22Rv1 (cell line): ENCODE data around the gene DDX42.

Source experiments
- H3K27ac ChIP-seq: fragments of 450-650 bp; 2 replicates; pipeline ENCODE4 v1.5.1; 2017
- ZFX ChIP-seq: fragments of 450-650 bp; IDR thresholded peaks from 2 replicates; pipeline ENCODE4 v1.6.1; 2017; ENCODE audit warnings: antibody characterized with exemption, borderline replicate concordance
- TF ChIP-seq, protein P1 (sequence below): fragments of 450-650 bp; IDR thresholded peaks from 2 replicates; pipeline ENCODE4 v1.5.1; 2017; ENCODE audit warnings: mild to moderate bottlenecking

The DDX42 gene

DNA sequence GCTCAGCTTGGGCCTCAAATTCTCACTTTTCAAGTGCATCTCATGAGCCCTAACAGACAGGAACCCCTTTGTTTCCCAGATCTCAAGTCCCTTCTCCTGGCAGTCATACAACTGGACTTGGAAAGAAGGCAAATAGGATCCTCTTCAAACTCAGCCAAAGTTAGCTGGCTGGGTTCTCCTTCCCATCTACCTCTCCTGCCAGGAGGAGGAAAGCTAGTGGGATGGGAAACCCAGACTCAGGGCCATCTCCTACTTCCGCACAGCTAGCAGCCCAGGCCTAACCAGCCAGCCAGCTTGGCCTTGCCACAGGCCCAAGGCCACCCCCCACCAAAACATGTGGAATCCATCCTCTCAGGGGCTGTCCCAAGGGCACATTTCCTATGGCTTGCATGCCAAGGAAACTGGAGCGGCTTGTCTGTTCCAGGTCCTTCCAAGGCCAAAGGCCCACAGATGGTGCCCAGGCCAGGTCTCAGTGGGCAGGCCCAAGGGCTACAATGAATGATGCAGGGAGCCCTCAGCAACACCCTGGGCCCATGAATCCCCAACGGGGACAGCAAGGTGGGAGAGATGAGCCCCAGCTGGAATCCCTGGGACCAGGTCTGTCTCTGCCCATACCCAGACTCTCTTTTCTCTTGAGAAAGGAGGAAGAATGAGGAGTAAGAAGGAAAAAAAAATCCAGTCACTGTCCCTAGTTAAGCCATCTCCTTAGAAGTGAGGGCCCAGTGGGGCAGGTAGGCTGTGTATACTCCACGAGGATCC, 66.8 kb downstream of the DDX42 start:
- peak overlapping the region; percentile 96 for H3K27ac ChIP-seq
- no peak for TF ChIP-seq ZFX
- TF ChIP-seq, protein P1, sequence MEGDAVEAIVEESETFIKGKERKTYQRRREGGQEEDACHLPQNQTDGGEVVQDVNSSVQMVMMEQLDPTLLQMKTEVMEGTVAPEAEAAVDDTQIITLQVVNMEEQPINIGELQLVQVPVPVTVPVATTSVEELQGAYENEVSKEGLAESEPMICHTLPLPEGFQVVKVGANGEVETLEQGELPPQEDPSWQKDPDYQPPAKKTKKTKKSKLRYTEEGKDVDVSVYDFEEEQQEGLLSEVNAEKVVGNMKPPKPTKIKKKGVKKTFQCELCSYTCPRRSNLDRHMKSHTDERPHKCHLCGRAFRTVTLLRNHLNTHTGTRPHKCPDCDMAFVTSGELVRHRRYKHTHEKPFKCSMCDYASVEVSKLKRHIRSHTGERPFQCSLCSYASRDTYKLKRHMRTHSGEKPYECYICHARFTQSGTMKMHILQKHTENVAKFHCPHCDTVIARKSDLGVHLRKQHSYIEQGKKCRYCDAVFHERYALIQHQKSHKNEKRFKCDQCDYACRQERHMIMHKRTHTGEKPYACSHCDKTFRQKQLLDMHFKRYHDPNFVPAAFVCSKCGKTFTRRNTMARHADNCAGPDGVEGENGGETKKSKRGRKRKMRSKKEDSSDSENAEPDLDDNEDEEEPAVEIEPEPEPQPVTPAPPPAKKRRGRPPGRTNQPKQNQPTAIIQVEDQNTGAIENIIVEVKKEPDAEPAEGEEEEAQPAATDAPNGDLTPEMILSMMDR, result no peak

DNA sequence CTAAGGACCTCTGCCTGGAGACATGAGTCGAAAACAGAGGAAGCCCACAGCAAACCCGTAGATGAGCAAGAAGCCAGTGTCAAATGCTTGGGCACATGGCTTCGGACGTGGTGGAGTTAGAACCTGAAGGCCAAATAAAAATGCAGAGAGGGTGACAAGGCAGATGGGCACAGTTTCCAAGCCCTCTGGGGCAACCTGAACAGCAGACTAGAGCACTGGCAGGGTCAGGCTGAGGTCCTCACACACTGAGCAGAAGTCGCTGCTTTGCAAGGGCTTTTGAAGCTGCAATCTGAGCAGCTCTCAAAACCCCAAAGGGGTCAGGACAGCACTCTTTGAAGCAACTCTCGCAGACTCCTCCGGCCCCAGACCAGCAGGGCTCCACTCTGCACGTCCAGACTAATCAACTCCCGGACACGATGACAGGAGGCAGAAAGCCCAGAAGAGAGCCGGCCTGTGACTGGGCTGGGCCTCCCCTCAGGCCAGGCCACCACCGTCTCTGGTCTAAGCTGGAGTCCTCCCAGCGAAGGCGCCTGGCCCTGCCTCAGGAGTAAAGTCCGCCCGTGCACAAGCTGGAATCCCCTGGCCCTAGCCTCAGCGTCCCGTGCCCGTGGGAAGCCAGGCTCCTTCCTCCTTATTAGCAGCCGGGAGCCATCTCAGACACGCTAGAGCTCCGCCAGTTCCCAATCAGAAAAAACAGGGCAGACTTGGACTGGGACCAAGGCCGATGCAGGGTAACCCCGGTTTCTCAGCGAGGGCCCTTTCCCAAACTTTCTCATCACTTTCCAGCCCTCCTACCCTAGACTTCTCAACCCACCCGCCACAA, 67.6 kb downstream of the DDX42 start:
- peak overlapping the region; percentile 96 for H3K27ac ChIP-seq
- no peak for TF ChIP-seq ZFX

DNA sequence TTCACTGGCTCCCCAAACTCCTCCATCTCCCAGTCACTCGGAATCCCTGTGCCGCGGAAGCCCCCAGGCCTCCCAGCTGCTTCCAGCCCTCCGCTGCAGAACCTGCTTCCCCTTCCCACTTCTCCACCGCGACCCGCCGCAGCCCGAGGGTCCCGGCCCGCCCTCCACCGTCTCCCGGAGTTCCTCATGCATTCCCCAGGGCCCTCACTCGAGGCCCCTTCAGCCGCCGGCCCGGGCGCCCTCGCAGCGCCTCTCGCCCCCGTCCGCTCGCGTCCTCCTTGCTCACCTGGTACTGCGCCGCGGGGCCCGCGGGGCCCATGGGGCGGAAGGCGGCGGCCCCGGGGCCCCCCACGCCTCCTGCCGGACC, 68.2 kb downstream of the DDX42 start:
- TF ChIP-seq, protein P1, result no peak
- TF ChIP-seq ZFX, result no peak

DNA sequence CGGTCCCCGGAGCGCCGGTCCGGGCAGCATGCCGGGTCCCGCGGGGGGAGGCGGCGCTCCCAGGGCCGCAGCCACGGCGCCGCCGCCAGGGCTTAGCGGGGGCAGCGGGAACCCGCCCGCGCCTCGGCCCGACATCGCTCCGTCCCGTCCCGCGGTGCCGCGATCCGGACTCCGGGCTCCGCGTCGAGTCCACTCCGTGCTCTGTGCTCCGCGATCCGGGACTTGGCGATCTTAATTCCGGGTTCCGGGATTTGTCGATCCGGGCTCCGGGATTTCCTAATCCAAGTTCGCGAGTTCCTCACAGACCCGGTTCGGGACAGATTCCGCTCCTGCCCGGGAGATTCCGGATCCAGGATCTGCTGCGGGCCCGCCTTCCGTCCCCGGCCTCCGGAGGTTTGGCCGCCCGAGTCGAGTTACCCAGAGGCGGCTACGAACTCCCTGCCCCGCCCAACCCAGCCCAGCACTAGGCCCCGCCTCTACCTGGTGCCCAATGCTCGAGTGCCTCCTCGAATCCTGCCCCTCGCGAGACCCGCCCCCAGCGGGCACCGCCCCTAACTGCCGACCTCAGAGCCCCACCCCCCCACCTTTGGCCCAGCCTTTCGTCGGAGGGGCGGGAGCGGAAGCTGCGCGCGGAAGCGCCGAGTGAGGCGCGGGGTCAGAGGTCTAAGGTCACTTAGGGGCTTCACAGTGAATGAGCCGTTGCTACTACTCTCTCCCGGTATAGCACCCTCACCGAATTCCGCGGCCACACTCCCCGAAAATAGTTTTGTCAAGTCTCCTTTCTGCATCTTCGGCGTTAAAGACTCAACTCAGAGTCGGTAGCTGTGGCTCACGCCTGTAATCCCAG, 68.8 kb downstream of the DDX42 start, which contains the start of gene SMARCD2:
TSS of gene SMARCD2 (minus strand) at position 146 of the 847 bp plus-strand sequence. CDS start at position 135, 11 bp downstream.
- peak within 1 kb of the TSS; percentile 96 for H3K27ac ChIP-seq
- no peak for TF ChIP-seq ZFX
- TF ChIP-seq, protein P1, result peak; percentile 12; the same call in 1 of the 2 replicates

More for the DNA sequence above, 68.2 kb downstream of the DDX42 start:
- peak overlapping the region; percentile 96 for H3K27ac ChIP-seq

DNA sequence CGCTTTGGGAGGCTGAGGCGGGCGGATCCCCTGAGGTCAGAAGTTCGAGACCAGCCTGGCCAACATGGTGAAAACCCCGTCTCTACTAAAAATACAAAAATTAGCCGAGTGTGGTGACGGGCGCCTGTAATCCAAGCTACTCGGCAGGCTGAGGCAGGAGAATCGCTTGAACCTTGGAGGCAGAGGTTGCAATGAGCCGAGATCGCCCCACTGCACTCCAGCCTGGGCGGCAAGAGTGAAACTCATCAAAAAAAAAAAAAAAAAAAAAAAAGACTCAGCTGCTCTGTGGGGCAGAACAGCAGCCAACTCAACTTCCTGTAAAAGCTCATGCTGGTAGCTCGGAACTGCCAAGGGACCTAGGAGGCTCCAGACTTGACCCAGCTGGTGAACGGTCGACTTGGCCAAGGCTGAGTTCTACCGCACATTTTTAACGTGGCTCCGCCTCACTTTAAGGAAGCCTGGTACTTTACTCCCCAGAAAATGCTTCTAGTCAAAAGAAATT, 69.5 kb downstream of the DDX42 start:
- peak overlapping the region; percentile 96 for H3K27ac ChIP-seq

DNA sequence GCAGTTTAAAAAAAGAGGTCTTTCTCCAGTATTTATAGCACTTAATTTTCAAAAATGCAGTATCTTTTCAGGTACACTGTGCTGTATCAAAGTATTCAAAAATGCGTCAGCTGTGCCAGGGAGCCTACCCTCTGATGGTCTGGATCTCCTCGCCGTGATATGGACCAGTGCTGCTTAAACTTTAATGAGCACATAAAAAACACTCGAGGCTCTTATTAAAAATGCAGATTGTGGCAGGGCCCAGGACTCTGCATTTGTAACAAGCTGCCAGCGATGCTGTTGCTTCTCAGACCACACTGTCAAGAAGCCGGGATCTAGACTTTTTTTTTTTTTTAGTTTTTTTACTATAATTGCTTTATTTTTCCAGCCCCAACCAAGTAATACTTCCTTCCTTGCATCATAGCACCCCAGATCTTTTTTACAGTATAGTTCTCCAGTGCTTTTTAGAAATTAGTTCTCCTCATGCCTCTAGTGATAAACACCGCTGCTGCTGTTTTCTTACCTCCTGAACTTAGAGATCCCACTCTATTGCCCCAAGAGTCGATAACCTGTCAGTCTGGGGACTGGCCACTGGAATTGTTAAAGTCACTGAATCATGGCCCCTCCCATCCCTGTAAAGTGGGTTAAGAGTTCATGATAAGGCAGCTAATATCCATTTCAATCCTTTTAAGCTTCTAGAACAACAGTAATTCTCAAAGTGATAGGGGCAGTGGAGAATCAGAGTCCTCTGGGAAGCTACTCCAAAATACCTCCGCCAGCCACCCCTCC, 70.1 kb downstream of the DDX42 start:
- no peak for TF ChIP-seq ZFX
- TF ChIP-seq, protein P1, result no peak
- peak overlapping the region; percentile 96 for H3K27ac ChIP-seq

DNA sequence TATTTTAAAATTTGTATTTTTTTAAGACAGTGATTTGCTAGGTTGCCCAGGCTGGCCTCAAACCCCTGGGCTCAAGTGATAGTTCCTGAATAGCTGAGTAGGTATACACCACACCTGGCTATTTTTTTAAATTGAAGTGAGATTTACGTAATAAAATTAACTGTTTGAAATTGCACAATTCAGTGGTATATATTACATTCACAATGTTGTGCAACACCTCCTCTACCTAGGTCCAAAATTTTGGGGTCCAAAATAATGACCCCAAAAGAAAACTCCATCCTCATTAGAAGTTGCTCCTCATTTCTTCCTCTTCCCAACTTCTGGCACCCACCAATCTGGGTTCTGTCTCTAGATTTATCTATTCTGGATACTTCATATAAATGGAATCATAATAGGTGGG, 71.5 kb downstream of the DDX42 start:
- H3K27ac ChIP-seq, result no peak overlapping the region
- TF ChIP-seq ZFX, result no peak
- TF ChIP-seq, protein P1, result no peak
